WTC11 (cell line): ENCODE measurements around the gene IKZF2. TPM values are rescaled to one million over a fixed set of nuclear protein-coding genes. Genes with fewer than 3 reads are reported as not detected.

ENCODE experiments used
- ATAC-seq: fragments of 200-7000 bp; cut with Tn5 transposase; 2 replicates; pipeline ENCODE4 v1.10.0; 2021; ENCODE audit warnings: mild to moderate bottlenecking, moderate library complexity
- CTCF ChIA-PET: fragments of 300-600 bp; sonication (Branson Sonifier 250); formaldehyde crosslinking; loops from one replicate; lab custom pipeline; 2021; ENCODE audit warnings: antibody characterized with exemption; lab: Charles Lee
- POLR2A ChIA-PET: fragments of 350-600 bp; sonication (Branson Sonifier 250); formaldehyde crosslinking; loops from one replicate; lab custom pipeline; 2021; ENCODE audit warnings: antibody characterized with exemption; lab: Charles Lee
- DNase-seq: peaks from one replicate; pipeline ENCODE4 v3.0.0; 2021; ENCODE audit warnings: low spot score
- H3K27ac Mint-ChIP-seq: 2 replicates; pipeline ENCODE4 v1.8.0; 2021; ENCODE audit warnings: mixed read lengths
- H3K27me3 Mint-ChIP-seq: 2 replicates; pipeline ENCODE4 v1.8.0; 2021; ENCODE audit warnings: low read depth, mild to moderate bottlenecking, moderate library complexity, mixed read lengths
- H3K36me3 Mint-ChIP-seq: 2 replicates; pipeline ENCODE4 v1.8.0; 2021; ENCODE audit warnings: mixed read lengths
- H3K4me1 Mint-ChIP-seq: 2 replicates; pipeline ENCODE4 v1.8.0; 2022; ENCODE audit warnings: mixed read lengths
- H3K4me3 Mint-ChIP-seq: 2 replicates; pipeline ENCODE4 v1.8.0; 2021; ENCODE audit warnings: mild to moderate bottlenecking, moderate library complexity, mixed read lengths
- H3K9me3 Mint-ChIP-seq: 2 replicates; pipeline ENCODE4 v1.8.0; 2021; ENCODE audit warnings: mixed read lengths
- AR ChIP-seq: fragments of 250-450 bp; sonication (Bioruptor Pico); IDR thresholded peaks from 2 replicates; pipeline ENCODE4 v1.9.0; 2021; ENCODE audit warnings: mild to moderate bottlenecking
- ATF1 ChIP-seq: sonication (generic); formaldehyde crosslinking; IDR thresholded peaks from 2 replicates; pipeline ENCODE4 v1.8.1; 2023; ENCODE audit warnings: mild to moderate bottlenecking, moderate library complexity, missing genetic modification reagents
- ATF3 ChIP-seq: sonication (generic); formaldehyde crosslinking; conservative IDR thresholded peaks from 2 replicates; pipeline ENCODE4 v1.8.1; 2022; ENCODE audit warnings: mild to moderate bottlenecking, missing genetic modification reagents
- CREB1 ChIP-seq: sonication (generic); formaldehyde crosslinking; IDR thresholded peaks from 2 replicates; pipeline ENCODE4 v1.8.0; 2023; ENCODE audit warnings: mild to moderate bottlenecking, missing genetic modification reagents
- ERG ChIP-seq: fragments of 250-450 bp; sonication (Bioruptor Pico); IDR thresholded peaks from 2 replicates; pipeline ENCODE4 v1.8.0; 2021; ENCODE audit warnings: mild to moderate bottlenecking
- ETV6 ChIP-seq: sonication (generic); formaldehyde crosslinking; IDR thresholded peaks from 2 replicates; pipeline ENCODE4 v1.8.1; 2022; ENCODE audit warnings: mild to moderate bottlenecking, missing genetic modification reagents
- FOXJ3 ChIP-seq: sonication (generic); formaldehyde crosslinking; IDR thresholded peaks from 2 replicates; pipeline ENCODE4 v1.9.0; 2021; ENCODE audit warnings: missing genetic modification reagents, mild to moderate bottlenecking, borderline replicate concordance
- FOXK1 ChIP-seq: sonication (generic); formaldehyde crosslinking; IDR thresholded peaks from 2 replicates; pipeline ENCODE4 v1.8.0; 2022; ENCODE audit warnings: mild to moderate bottlenecking, moderate library complexity, missing genetic modification reagents
- HMGA2 ChIP-seq: fragments of 250-450 bp; sonication (Bioruptor Pico); IDR thresholded peaks from 2 replicates; pipeline ENCODE4 v1.4.0; 2021; ENCODE audit warnings: mild to moderate bottlenecking, moderate library complexity
- IRF1 ChIP-seq: sonication (generic); formaldehyde crosslinking; IDR thresholded peaks from 2 replicates; pipeline ENCODE4 v1.8.0; 2023; ENCODE audit warnings: missing genetic modification reagents
- KAT7 ChIP-seq: sonication (generic); formaldehyde crosslinking; IDR thresholded peaks from 2 replicates; pipeline ENCODE4 v1.8.1; 2023; ENCODE audit warnings: missing genetic modification reagents, mild to moderate bottlenecking, borderline replicate concordance
- NFATC4 ChIP-seq: fragments of 250-450 bp; sonication (Bioruptor Pico); IDR thresholded peaks from 2 replicates; pipeline ENCODE4 v1.9.0; 2021; ENCODE audit warnings: mild to moderate bottlenecking
- NR1H2 ChIP-seq: sonication (generic); formaldehyde crosslinking; IDR thresholded peaks from 2 replicates; pipeline ENCODE4 v1.9.0; 2021; ENCODE audit warnings: mild to moderate bottlenecking, moderate library complexity, missing genetic modification reagents
- PREB ChIP-seq: sonication (generic); formaldehyde crosslinking; IDR thresholded peaks from 2 replicates; pipeline ENCODE4 v1.8.1; 2022; ENCODE audit warnings: mild to moderate bottlenecking, missing genetic modification reagents, moderate library complexity, borderline replicate concordance
- TCF7 ChIP-seq: sonication (generic); formaldehyde crosslinking; IDR thresholded peaks from 2 replicates; pipeline ENCODE4 v1.8.0; 2022; ENCODE audit warnings: mild to moderate bottlenecking, low read depth, missing genetic modification reagents, moderate library complexity
- USF1 ChIP-seq: sonication (generic); formaldehyde crosslinking; IDR thresholded peaks from 2 replicates; pipeline ENCODE4 v1.8.0; 2022; ENCODE audit warnings: mild to moderate bottlenecking, missing genetic modification reagents
- USF2 ChIP-seq: sonication (generic); formaldehyde crosslinking; IDR thresholded peaks from 2 replicates; pipeline ENCODE4 v1.8.1; 2023; ENCODE audit warnings: mild to moderate bottlenecking, missing genetic modification reagents, moderate library complexity
- ZBTB43 ChIP-seq: sonication (generic); formaldehyde crosslinking; IDR thresholded peaks from 2 replicates; pipeline ENCODE4 v1.8.1; 2023; ENCODE audit warnings: mild to moderate bottlenecking, missing genetic modification reagents
- ZNF121 ChIP-seq: sonication (generic); formaldehyde crosslinking; IDR thresholded peaks from 2 replicates; pipeline ENCODE4 v1.8.0; 2023; ENCODE audit warnings: missing genetic modification reagents
- ZNF138 ChIP-seq: sonication (generic); formaldehyde crosslinking; conservative IDR thresholded peaks from 2 replicates; pipeline ENCODE4 v1.8.1; 2022; ENCODE audit warnings: mild to moderate bottlenecking, moderate library complexity, missing genetic modification reagents
- ZNF219 ChIP-seq: sonication (generic); formaldehyde crosslinking; IDR thresholded peaks from 2 replicates; pipeline ENCODE4 v1.8.0; 2023; ENCODE audit warnings: missing genetic modification reagents, mild to moderate bottlenecking, borderline replicate concordance
- ZNF232 ChIP-seq: sonication (generic); formaldehyde crosslinking; IDR thresholded peaks from 2 replicates; pipeline ENCODE4 v1.8.0; 2022; ENCODE audit warnings: mild to moderate bottlenecking, missing genetic modification reagents
- ZNF263 ChIP-seq: sonication (generic); formaldehyde crosslinking; IDR thresholded peaks from 2 replicates; pipeline ENCODE4 v1.8.1; 2022; ENCODE audit warnings: low read depth, mild to moderate bottlenecking, moderate library complexity, missing genetic modification reagents
- ZNF416 ChIP-seq: fragments of 250-450 bp; sonication (Bioruptor Pico); IDR thresholded peaks from 2 replicates; pipeline ENCODE4 v1.9.0; 2021; ENCODE audit warnings: mild to moderate bottlenecking, inconsistent platforms
- ZSCAN18 ChIP-seq: fragments of 250-450 bp; sonication (Bioruptor Pico); IDR thresholded peaks from 2 replicates; pipeline ENCODE4 v2.1.2; 2022; ENCODE audit warnings: mild to moderate bottlenecking, moderate library complexity
- total RNA-seq: library from RNA; stranded (reverse); gene quantifications from 3 replicates; pipeline ENCODE4 v1.2.3, GENCODE V29; 2021

IKZF2 gene
- total RNA-seq, 1 experiment from 2014 or later = 4.2 TPM

- Mint-ChIP-seq H3K27ac (no peak overlapping the region), H3K27me3 (no peaks in the 10 kb centered on the region), H3K36me3 (no peaks in the 10 kb centered on the region), H3K4me1 (peaks cover 5% of the 10 kb centered on the region), H3K9me3 (no peaks in the 10 kb centered on the region), H3K4me3 (no peak overlapping the region)
- no peak for DNase-seq
- no peak for TF ChIP-seq ZNF263 (CRISPR knock-in tag)
- TF ChIP-seq USF2 (CRISPR knock-in tag) = no peak
- TF ChIP-seq ZNF219 (CRISPR knock-in tag) = no peak
- no peak for TF ChIP-seq ETV6
- no peak for TF ChIP-seq ZNF121 (CRISPR knock-in tag)
- TF ChIP-seq NFATC4 (CRISPR knock-in tag) = no peak
- TF ChIP-seq ZNF232 = no peak
- no peak for TF ChIP-seq ATF1 (CRISPR knock-in tag)
- no peak for TF ChIP-seq ZNF138 (CRISPR knock-in tag)
- no peak for TF ChIP-seq CREB1 (CRISPR knock-in tag)
- no peak for TF ChIP-seq USF1 (CRISPR knock-in tag)
- TF ChIP-seq ATF3 (CRISPR knock-in tag) = no peak
- TF ChIP-seq TCF7 = no peak
- TF ChIP-seq NR1H2 (CRISPR knock-in tag) = no peak
- no peak for TF ChIP-seq KAT7 (CRISPR knock-in tag)
- no peak for TF ChIP-seq FOXJ3 (CRISPR knock-in tag)
- no peak for TF ChIP-seq ZBTB43 (CRISPR knock-in tag)
- TF ChIP-seq IRF1 (CRISPR knock-in tag) = no peak
- no peak for TF ChIP-seq ZNF416 (CRISPR knock-in tag)
- TF ChIP-seq FOXK1 (CRISPR knock-in tag) = no peak
- CTCF ChIA-PET = no interaction called here
- no peak for ATAC-seq
- POLR2A ChIA-PET = no interaction called here
Observed at GRCh38 chr2:213159768-213160167, 8.4 kb upstream of the IKZF2 start.

- peaks cover 30% of the 10 kb centered on the region for H3K4me1 Mint-ChIP-seq
- no peak for TF ChIP-seq AR (CRISPR knock-in tag)
- TF ChIP-seq HMGA2 (CRISPR knock-in tag) = no peak
- no peak for TF ChIP-seq IRF1 (CRISPR knock-in tag)
- no peak for TF ChIP-seq PREB (CRISPR knock-in tag)
- no peak for TF ChIP-seq ERG (CRISPR knock-in tag)
- no peak for TF ChIP-seq ZSCAN18 (CRISPR knock-in tag)
- no peak for DNase-seq
- H3K27me3 Mint-ChIP-seq = no peaks in the 10 kb centered on the region; the same call in 1 of the 2 replicates
- ChIA-PET POLR2A (no interaction called here), CTCF (interaction anchor here (1.6 kb wide), 1 partner anchor 294 kb away, joined by 4 read pairs; no protein-coding TSS in a partner anchor)
- H3K36me3 Mint-ChIP-seq = no peaks in the 10 kb centered on the region
- no peaks in the 10 kb centered on the region for H3K9me3 Mint-ChIP-seq
- H3K4me3 Mint-ChIP-seq = no peak overlapping the region
- ATAC-seq = no peak
- no peak overlapping the region for H3K27ac Mint-ChIP-seq
Observed at GRCh38 chr2:213157242-213157641, 5.8 kb upstream of the IKZF2 start.
